Stimulated activated CD8-positive, alpha-beta memory T cell treated with anti-CD3 and anti-CD28 coated beads, Interleukin-7, amount 100 ng/mL, for 24 hours (primary cell): ENCODE results near the gene PPARD.
A peak's percentile ranks its signal among the peaks of the same experiment; 100 is the strongest.

Source experiments
- DNase-seq: peaks from one replicate; pipeline ENCODE4 v3.0.0-alpha.2; 2020; ENCODE audit warnings: low read depth

Gene PPARD

DNA sequence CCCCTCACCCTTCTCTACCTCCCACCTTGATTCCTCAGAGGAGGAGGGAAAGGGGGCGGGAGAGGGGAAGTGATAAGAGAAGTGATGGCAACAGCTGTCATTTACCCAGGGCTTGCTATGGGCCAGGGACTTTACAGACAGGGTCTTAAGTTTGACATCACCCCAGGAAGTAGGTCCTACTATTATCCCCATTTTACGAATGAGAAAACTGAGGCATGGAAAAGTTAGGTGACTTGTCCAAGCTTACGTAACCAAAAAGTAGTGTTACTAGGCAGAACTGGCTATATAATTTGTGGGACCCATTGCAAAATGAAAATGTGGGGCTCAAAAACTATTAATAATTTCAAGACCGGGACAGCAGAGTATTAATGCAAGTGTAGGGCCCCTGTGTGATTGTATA, 99.3 kb downstream of the PPARD start:
- DNase-seq = no peak

DNA sequence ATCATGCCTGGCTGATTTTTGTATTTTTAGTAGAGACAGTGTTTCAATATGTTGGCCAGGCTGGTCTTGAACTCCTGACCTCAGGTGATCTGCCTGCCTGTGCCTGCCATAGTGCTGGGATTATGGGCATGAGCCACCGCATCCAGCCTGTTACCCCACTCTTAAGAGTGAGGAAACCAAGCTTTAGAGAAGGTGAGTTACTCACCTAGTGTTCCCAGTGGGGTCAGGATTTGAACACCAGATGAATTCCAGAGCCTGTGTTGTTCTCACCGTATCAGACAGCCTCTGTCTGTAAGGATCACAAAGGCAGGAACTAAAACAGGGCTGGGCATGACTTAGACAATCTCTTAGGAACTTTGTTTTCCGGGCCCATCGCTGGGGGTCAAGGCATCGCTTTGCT, 100.3 kb downstream of the PPARD start:
- DNase-seq = no peak

DNA sequence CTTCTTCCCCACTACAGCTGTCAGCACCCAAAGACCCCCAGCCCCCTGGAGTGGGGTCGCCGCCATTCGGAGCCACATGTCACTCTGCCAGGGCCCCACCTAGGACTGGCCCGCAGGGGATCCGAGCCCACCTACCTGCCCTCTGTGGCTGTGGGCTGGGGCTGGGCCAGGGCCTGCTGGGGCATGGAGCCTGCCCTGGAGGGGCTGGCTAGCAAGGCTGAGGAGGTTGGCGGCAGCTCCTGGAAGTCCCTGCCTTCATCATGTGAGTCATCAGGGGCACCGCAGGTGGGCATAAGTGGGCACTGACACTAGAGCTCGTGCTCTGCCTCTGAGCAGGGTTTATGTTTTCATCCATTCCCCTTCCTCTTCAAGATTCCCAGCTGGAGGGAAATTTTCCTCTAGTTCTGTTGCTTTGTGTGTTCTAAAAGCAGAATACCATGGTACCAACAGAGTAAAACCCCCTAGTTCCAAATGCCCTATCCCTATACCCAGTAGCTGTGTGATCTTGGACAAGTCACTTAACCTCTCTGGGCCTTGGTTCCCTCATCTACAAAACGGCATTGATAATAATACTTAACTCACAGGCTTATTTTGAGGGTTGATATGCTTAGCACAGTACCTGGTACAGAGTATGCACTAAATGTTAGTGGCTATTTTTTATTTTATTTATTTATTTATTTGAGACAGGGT, 101.1 kb downstream of the PPARD start:
- DNase-seq = no peak

DNA sequence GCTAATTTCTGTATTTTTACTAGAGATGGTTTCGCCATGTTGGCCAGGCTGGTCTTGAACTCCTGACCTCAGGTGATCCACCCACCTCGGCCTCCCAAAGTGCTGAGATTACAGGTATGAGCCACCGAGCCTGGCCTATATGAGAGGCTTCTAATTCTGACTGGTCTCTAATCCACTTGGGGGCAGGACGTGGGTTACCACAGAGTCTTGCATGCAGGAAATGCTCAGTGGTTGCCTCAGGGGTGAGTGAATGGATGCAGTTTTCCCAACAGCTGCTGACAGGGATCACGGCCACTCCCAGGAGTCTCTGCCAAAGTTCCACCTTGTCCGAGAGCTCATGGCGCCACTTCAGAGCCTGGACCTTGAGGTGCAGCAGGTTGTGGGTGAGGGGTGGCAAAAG, 103.3 kb downstream of the PPARD start:
- DNase-seq = no peak

DNA sequence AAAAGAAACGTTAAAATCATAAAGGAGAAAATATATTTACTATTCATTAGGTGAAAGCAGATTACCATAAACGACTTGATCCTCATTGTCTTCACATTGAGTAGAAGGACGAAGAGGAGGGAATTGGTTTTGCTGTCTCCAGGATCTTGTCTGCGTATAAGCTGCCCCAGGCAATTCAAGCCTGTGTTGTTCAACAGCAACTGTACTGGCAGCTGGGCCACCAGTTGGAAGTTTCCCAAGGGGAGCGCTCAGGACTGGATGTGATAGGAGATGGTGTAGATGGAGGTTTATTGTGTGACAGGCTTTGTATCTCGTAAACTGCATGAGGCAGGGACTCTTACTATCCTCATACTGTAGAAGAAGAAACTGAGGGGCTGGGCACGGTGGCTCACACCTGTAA, 105.8 kb downstream of the PPARD start:
- no peak for DNase-seq

DNA sequence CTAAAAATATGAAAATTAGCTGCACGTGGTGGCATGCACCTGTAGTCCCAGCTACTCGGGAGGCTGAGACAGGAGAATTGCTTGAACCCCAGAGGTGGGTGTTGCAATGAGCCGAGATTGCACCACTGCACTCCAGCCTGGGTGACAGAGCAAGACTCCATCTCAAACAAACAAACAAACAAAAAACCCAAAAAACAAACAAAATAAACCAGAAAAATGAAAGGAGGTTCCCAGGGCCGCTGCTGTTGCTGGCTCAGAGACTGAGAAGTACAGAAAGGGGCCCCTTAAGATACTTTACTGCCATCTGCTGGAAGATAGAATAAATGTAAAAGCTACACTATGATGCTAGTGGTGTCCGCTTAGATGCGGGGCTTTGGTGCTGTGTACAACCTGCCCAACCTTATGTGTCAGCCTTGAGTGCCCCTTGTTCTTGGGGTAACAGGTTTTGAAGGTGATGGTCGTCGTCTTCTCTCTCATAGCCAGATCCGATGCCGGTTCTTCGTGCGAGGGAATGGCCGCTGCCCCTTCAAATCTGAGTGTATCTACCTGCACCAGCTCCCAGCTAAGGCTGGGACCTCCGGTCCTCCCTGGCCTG, 107.0 kb downstream of the PPARD start:
- DNase-seq = no peak

DNA sequence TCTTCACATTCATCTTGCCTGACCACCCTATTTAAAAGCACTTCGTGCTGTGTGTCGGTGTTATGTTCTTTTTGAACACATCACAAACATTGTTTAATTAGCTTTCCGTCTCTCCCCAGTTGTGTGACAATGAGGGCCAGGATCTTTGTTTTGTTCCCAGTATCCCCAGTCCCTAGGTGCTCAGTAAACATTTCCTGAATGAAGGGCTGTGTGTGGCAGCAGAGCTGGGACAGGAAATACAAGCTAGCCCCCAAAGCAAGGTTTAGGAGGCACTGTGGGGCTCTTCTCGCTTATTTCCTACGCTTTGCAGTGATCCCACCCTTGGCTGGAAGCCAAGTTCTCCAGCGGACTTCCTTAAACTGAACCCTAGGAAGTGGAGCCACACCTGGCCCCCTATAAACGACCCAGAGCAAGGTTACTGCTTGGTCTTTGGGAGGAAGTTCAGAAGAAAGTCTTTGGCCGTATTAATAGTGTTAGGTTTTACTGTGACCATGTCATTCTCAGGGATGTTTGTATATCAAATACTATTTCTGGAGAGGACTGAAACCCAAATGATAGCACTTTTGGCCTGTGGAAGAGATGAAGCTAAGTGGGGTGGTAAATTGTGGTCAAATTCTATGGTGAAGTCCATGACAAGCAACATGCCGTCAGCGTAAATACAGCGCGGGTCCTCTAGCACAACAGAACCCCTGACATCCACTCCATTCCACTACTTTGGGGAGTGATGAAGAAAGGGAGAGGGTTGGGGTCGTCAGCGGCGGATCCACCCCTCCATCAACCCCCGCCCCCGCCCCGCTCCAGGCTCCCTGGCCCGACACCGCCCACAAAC, 109.2 kb downstream of the PPARD start:
- no peak for DNase-seq

DNA sequence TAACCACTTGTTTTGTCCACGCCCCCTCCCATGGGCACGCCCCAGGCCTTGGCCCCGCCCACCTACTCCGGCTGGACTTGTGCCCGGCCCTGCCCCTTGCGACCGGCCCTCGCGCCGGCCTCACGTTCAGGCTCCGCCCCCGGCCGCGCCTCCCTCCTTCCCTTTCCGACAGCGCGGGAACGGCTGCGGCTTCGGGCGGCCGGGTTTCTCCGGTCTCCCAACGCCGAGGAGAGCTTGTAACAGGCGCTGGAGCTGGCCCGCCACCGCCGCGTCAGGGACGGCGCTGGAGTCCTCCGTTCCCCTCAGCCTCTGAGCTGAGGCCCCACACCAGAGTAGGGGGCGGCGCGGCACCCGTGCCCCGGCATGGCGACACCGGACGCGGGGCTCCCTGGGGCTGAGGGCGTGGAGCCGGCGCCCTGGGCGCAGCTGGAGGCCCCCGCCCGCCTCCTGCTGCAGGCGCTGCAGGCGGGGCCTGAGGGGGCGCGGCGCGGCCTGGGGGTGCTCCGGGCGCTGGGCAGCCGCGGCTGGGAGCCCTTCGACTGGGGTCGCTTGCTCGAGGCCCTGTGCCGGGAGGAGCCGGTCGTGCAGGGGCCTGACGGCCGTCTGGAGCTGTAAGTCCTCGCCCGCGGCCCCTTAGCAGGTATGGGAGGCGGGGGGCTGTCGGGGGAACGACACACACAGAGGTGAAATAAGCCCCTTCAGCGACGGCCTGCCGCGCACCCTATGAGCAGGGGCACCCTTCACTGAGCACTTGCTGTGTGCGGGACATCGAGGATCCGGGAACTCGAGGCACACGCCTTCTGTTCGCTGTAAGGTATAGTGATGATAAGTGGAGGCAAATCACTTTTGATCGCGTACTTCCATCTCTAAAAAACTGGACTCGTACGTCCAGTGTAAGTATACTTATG, 110.1 kb downstream of the PPARD start, which contains the start of gene FANCE:
Gene FANCE, plus strand, starts transcription at position 156 of the 908 bp plus-strand sequence. Its CDS starts 208 bp downstream, at position 364.
- DNase-seq = peak; percentile 89

DNA sequence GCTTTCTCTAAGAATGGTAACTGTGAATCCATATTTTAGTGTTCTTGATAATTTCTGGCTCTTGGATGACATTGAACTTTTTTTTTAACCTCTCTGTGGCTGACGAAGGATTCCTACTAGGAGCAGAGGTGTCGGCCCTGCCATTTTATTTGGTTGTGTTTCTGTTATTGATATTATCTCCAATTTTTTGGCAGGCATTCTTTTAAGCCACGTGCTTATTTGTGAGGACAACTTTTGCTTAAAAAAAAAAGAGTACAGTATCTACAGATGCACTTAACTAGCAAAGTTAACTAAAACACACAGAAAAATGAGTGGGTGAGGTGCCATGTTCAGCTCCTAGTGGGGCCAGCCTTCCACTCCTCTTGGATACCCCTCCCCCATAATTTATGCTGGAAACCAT, 110.9 kb downstream of the PPARD start:
- DNase-seq = no peak

DNA sequence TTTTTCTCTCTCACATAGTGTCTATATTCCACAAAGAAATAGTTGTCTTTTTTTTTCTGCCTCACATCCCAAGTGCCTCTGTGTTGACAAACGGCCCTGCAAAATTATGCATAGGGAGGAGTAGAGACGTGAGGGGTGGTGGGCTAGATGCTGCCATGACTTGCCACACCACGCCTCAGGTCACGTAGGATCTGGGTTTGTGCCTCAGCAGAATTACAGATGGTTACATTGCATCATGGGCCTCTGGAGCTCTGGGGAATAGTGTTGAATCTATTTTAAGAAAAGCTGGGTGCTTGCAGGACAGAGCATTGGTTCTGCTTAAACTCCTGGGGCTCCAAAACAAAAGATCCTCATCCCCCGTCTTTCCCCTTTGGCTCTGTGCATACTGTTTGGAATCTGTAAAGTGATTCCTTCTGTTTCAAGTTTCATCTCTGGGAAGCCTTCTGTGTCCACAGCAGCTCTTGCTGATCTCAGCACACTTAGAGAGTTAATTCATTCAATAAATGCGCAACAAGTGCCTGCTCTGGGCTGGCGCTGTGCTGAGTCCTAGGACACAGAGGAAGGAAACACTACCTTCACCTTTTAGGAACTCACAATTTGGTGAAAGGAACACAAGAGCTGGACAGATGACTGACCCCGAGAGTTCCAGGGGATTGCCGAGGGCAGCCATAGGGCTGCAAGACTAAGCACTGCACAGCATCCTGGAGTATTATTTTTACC, 112.2 kb downstream of the PPARD start:
- no peak for DNase-seq

DNA sequence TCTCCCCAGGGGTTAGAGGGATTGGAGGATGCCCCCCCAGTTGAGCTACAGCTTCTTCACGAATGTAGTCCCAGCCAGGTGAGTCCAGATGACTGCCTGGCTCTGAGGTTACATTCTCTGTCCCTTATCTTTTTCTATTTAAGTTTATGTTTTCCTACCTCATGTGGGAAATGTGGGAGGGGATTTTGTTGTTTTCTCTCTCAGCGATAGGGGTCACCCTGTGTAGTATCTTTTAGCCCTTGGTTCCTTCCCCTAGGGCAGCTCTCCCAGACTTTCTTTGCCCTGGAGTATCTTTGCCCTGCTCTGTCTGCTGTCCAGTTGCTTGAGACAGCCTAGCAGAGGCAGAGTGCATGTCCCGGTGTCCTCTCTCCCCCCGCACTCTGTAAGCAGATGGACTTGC, 115.5 kb downstream of the PPARD start:
- DNase-seq = no peak

DNA sequence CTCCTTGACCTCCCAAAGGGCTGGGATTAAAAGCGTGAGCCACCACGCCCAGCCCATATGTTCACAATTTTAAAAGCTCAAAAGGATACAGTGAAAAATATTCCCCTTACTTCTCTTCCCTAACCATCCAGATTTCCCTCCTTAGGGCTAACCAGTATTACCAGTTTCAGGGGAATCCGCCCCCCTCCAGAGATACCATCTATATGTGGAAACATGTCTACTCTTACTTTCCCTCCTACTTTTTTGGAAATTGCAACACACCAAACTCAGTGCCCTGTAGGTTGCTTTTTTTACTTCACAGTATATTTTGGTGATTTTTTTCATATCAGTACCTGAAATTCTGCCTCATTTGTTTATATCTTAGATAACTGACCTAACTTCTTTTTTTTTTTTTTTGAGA, 118.9 kb downstream of the PPARD start:
- DNase-seq = no peak

DNA sequence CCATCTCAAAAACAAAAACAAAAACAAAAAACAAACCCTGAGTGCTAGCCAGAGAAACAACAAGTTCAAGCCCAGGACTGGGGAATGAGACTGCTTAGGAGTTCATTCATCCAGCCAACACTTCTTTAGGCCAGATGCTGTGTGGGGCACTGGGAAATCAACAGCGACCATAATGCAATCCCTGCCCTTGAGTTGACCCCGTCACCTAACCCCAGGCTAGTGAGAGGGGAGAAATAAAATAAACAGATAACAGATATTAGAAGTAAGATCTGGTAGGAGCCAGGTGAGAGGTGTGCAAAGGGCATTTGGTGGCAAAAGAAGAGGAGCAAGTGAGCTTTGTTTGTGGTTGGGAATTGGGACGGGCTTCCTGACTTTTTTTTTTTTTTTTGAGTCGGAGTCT, 120.9 kb downstream of the PPARD start:
- DNase-seq = no peak

DNA sequence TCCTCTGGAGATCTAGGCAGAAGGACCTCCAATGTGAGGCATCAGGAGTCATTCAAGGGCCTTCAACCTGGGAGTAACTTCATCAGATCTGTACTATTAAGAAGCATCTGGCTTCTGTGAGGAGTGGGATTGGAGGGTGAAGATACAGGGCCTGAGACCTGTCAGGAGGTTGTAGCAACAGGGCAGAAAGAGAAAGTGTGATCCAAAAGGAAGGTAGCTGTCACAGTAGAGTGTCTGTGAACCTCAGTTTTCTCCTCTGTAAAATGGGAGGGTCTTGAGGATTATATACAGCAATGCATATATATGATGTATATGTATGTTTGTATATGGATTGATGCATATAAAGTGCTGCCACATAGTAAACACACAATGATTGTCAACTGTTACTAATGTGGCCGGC, 123.3 kb downstream of the PPARD start:
- no peak for DNase-seq

DNA sequence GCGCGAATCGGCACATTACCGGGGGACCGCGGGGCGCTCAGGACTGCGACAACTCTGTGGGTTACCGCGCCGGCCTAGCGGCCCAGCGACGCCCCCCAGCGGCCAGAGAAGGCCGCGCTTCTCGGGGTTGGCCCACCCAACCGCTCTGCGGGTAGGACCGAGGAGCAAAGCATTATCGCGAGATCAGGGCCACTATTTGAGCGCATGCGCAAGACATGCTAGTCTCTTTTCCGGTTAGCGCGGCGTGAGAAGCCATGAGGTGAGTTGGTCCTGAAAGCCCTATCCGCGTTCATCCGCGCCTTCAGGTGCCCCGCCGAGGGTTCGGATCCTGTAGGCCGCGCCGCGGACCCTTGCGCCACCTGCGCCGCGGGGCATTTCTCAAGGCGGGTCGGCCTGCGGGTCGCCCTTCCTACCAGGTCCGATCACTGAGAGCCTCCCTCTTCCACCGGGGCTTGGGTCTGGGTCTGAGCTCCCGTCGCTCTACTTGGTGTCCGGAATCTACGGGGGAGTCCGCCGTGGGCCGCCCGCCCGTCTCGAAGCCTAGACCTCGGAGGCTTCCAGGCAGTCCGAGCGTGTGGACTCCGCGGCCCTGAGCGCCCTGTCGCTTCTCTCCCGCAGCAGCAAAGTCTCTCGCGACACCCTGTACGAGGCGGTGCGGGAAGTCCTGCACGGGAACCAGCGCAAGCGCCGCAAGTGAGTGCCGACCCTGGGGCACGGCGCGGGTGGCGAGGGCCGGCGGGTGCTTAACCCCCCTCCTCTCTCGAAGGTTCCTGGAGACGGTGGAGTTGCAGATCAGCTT, 126.0 kb downstream of the PPARD start, which contains the start of gene RPL10A:
Gene RPL10A, plus strand, starts transcription at position 221 of the 799 bp plus-strand sequence. Its CDS starts 34 bp downstream, at position 255.
- DNase-seq = peak; percentile 82

DNA sequence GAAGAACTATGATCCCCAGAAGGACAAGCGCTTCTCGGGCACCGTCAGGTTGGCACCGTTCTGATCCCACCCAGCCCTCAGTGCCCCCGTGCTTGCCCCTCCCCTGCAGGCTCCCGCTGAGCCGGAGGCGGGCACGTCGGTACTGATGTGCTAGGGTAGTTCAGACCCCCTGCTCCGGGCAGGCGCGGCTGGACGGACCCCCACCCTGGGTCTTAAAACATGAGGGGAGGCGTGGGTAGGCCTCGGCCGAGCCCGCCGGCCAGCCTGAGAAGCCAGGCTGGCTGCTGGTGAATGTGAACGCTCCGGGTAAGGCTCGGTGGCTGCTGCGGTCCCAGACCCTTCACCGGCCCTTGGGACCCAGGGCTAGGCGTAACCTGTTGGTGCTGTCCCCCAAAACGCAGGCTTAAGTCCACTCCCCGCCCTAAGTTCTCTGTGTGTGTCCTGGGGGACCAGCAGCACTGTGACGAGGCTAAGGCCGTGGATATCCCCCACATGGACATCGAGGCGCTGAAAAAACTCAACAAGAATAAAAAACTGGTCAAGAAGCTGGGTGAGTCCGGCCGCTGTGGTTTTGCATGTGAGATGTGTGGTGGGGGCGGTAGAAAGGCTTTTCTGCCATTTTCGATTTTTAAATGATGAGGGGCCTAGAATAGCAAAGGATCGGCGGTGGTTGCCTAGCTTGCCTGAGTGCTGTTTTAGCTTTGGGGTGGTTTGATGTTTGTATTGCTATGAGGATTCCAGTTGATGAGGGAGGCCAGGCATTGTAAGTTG, 126.8 kb downstream of the PPARD start:
- no peak for DNase-seq

DNA sequence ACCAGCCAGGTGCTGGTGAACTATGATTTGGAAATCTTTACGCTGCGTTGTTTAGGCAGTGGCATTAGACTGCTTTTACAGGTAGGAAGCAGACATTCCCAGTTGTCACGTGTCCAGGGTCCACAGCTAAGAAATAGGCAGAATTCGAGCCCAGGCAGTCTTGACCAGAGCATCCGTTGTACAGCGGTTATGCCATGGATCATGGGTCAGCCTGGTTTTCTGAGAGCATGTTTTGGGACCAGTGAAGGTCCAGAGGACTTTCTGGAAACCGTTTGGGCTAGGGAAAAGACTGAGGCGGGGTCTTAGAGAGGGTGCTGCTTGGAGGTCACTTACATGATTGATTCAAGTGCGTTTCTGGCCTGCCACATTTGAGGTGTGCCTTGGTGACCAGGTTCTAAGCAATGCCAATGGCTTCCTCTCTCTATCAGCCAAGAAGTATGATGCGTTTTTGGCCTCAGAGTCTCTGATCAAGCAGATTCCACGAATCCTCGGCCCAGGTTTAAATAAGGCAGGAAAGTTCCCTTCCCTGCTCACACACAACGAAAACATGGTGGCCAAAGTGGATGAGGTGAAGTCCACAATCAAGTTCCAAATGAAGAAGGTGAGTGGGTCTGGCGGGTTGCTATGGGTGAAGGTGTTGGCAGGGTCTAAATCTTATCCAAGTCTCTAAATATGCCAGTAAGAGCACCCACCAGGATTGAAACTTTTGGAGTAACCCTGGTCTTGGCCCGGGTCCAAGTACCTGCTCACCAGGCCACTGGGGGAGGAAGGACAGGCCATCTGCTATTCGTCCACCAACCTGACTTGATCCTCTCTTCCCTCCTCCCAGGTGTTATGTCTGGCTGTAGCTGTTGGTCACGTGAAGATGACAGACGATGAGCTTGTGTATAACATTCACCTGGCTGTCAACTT, 127.6 kb downstream of the PPARD start:
- no peak for DNase-seq

DNA sequence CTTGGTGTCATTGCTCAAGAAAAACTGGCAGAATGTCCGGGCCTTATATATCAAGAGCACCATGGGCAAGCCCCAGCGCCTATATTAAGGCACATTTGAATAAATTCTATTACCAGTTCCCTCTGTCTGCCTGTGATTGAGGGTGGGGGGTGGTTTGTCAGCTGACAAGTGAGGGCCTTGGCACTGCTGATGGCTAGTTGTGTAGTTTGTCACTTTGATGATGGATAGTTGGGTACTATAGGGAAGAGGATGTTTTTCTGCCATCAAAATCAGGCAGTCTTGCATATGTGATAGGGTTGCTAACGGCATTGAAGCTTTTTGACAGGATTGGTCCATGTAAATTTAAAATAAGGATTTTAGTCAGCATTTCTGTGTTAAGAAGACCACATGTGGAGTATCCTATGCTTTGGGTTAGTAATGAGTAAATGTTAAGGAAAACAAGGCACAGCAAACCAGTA, 128.3 kb downstream of the PPARD start:
- DNase-seq = no peak
